ENCODE data around the gene SHFL. TPM values are rescaled to one million over a fixed set of nuclear protein-coding genes. Genes with fewer than 3 reads are reported as not detected.

Gene SHFL
- total and polyA plus RNA-seq, 2 experiments from 2014 or later: 2.2 to 7.8 TPM

DNA sequence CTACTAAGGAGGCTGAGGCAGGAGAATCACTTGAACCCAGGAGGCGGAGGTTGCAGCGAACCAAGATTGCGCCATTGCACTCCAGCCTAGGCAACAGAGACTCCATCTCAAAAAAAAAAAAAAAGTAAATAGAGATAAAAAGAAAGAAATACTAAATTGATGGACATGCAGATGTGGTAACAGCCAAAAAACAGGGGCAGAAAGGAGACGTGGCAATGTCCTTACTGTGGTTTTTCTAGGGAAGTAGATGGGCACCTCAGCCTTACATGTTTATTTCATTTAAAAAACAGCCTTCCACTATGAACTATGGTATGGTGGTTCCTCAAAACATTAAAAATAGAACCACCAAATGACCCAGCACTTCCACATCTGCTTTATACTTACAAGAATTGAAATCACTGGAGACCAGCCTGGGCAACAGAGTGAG lies 40.1 kb downstream of the SHFL start:
- TF ChIP-seq CTCF (IDR thresholded peaks at IDR 0.05; ENCODE audit: low read depth, low read length): no peak
- no peak for DNase-seq (ENCODE audit: low read depth in 1 of 2, low spot score in 1 of 2)
- no peak overlapping the region for H3K27ac ChIP-seq
- H3K9me3 ChIP-seq (ENCODE audit: low read depth): no peaks in the 10 kb centered on the region
- no peak overlapping the region for H3K4me3 ChIP-seq
- no peaks in the 10 kb centered on the region for H3K4me1 ChIP-seq (ENCODE audit: low read depth)
- no peaks in the 10 kb centered on the region for H3K27me3 ChIP-seq
- peaks cover 4% of the 10 kb centered on the region for H3K36me3 ChIP-seq

DNA sequence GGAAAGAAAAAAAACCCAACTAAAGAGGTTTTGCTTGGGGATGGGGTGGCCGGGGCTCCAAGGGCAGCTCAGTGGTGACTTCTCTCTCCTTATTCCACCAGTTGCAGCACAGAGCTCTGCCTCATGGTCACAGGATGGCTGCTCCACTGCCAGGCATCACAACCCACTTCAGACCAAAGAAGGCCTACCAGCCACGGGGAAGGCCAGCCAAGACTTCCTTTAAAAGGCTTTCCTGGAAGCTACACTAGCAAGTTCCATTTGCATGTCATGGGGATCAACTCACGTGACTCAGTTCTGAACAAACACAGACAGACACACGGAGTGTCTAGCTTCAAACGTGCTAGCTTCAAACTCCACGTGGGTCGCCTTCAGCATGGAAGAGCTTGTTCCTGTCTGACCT lies 46.8 kb downstream of the SHFL start:
- DNase-seq (ENCODE audit: low read depth in 1 of 2, low spot score in 1 of 2): no peak
- H3K9me3 ChIP-seq (ENCODE audit: low read depth): no peaks in the 10 kb centered on the region
- no peak overlapping the region for H3K27ac ChIP-seq
- H3K36me3 ChIP-seq: peaks cover 32% of the 10 kb centered on the region
- H3K4me3 ChIP-seq: no peak overlapping the region
- no peak for TF ChIP-seq CTCF (IDR thresholded peaks at IDR 0.05; ENCODE audit: low read depth, low read length)
- H3K4me1 ChIP-seq (ENCODE audit: low read depth): no peaks in the 10 kb centered on the region
- no peaks in the 10 kb centered on the region for H3K27me3 ChIP-seq

DNA sequence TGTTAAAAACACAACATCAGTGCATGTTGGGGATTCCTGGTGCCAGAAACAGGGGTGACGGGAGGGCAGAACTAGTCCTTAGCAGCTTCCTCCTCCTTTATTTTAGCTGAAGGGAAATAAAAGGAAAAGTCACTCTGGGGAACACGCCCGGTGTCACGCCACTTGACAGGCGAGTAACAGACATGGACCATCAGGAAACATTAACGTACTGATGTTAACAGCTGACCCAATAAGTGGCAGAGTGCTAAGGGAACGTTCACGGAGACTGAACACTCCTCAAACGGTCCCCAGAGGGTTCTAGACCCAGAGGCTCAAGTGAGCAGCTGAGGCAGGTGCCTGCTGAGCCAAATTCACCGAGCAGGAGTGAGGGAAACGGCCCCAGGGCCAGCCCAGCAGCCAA lies 47.5 kb downstream of the SHFL start:
- no peak for DNase-seq (ENCODE audit: low read depth in 1 of 2, low spot score in 1 of 2)
- no peak for TF ChIP-seq CTCF (IDR thresholded peaks at IDR 0.05; ENCODE audit: low read depth, low read length)
- Histone ChIP-seq H3K4me3 (no peak overlapping the region), H3K9me3 (ENCODE audit: low read depth) (no peaks in the 10 kb centered on the region), H3K27me3 (no peaks in the 10 kb centered on the region), H3K4me1 (ENCODE audit: low read depth) (no peaks in the 10 kb centered on the region), H3K27ac (no peak overlapping the region), H3K36me3 (peaks cover 36% of the 10 kb centered on the region)

GRCh38 chr19:10134040-10134439 lies 47.9 kb downstream of the SHFL start:
- Histone ChIP-seq H3K9me3 (ENCODE audit: low read depth) (no peaks in the 10 kb centered on the region), H3K36me3 (peaks cover 38% of the 10 kb centered on the region)

GRCh38 chr19:10135551-10136334 lies 49.6 kb downstream of the SHFL start:
- Histone ChIP-seq H3K4me1 (ENCODE audit: low read depth) (no peaks in the 10 kb centered on the region), H3K27ac (no peak overlapping the region), H3K27me3 (no peaks in the 10 kb centered on the region), H3K9me3 (ENCODE audit: low read depth) (no peaks in the 10 kb centered on the region), H3K36me3 (peaks cover 45% of the 10 kb centered on the region), H3K4me3 (no peak overlapping the region)
- no peak for DNase-seq (ENCODE audit: low read depth in 1 of 2, low spot score in 1 of 2)
- no peak for TF ChIP-seq CTCF (IDR thresholded peaks at IDR 0.05; ENCODE audit: low read depth, low read length)

More at GRCh38 chr19:10134040-10134439, 47.9 kb downstream of the SHFL start:
- H3K27ac ChIP-seq: no peak overlapping the region
- H3K4me1 ChIP-seq (ENCODE audit: low read depth): no peaks in the 10 kb centered on the region
- no peak for DNase-seq (ENCODE audit: low read depth in 1 of 2, low spot score in 1 of 2)
- no peaks in the 10 kb centered on the region for H3K27me3 ChIP-seq
- no peak overlapping the region for H3K4me3 ChIP-seq
- TF ChIP-seq CTCF (IDR thresholded peaks at IDR 0.05; ENCODE audit: low read depth, low read length): no peak
